AG04450 (cell line): ENCODE data around the gene LRRC28. TPM values are rescaled to one million over a fixed set of nuclear protein-coding genes. Genes with fewer than 3 reads are reported as not detected.

Experiments used
- CTCF ChIA-PET: fragments of 300-600, 350-600 bp; formaldehyde crosslinking; extraction: SDS; loops from one replicate; lab custom pipeline; 2022; ENCODE audit warnings: antibody characterized with exemption, inconsistent platforms; lab: Charles Lee
- POLR2A ChIA-PET: fragments of 350-600 bp; formaldehyde crosslinking; extraction: SDS; loops from one replicate; lab custom pipeline; 2021; ENCODE audit warnings: antibody characterized with exemption, inconsistent platforms; lab: Yijun Ruan, JAX
- DNase-seq: peaks from one replicate; pipeline ENCODE4 v3.0.0-alpha.2; 2011; ENCODE audit warnings: low read depth, low spot score
- H3K27ac ChIP-seq: one replicate; pipeline ENCODE4 v1.5.1; 2012; ENCODE audit warnings: low read depth, low read length, control low read depth
- H3K27me3 ChIP-seq: one replicate; pipeline ENCODE4 v1.6.0; 2012; ENCODE audit warnings: low read length; ENCODE audit not compliant: control insufficient read depth, insufficient read depth
- H3K4me3 ChIP-seq: 2 replicates; pipeline ENCODE4 v1.5.1; 2011; ENCODE audit warnings: mild to moderate bottlenecking, low read depth, low read length, control low read depth
- H3K9me3 ChIP-seq: 2 replicates; pipeline ENCODE4 v1.5.1; 2012; ENCODE audit warnings: low read length; ENCODE audit not compliant: control insufficient read depth, insufficient read depth
- polyA plus RNA-seq: library from polyadenylated mRNA; depleted of rRNA; stranded (reverse); fragments of >200 nt; gene quantifications from 2 replicates; pipeline ENCODE4 v1.2.3, GENCODE V29; 2011
- TF ChIP-seq, protein P1 (sequence below): IDR thresholded peaks from 2 replicates; pipeline ENCODE4 v1.5.1; 2011; ENCODE audit warnings: low read depth, low read length, control low read depth, inconsistent platforms

LRRC28 gene
- polyA plus RNA-seq, 1 experiment: 29.8 TPM

DNA sequence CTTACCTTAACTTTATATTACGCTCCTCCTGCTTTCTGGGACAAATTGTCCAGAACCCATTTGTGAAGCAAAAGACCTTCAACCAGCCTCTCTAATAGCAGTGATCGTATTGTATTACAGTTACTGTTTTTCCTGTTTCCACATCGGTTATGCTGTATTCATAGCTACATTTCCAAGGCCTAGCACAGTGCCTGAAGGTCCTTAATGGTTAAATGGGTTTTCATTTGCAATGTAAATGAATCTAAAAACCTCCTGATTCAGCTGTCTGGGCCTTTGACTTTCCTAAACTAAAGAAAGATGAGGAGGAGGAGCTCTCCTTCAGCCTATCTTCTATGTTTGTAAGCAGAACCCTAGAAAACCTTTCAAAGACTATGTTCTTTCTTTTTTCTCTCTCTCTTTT, 99.1 kb downstream of the LRRC28 start:
- no peaks in the 10 kb centered on the region; the same call in 1 of the 2 replicates for H3K9me3 ChIP-seq
- DNase-seq: no peak
- H3K27ac ChIP-seq: no peak overlapping the region
- TF ChIP-seq, protein P1, sequence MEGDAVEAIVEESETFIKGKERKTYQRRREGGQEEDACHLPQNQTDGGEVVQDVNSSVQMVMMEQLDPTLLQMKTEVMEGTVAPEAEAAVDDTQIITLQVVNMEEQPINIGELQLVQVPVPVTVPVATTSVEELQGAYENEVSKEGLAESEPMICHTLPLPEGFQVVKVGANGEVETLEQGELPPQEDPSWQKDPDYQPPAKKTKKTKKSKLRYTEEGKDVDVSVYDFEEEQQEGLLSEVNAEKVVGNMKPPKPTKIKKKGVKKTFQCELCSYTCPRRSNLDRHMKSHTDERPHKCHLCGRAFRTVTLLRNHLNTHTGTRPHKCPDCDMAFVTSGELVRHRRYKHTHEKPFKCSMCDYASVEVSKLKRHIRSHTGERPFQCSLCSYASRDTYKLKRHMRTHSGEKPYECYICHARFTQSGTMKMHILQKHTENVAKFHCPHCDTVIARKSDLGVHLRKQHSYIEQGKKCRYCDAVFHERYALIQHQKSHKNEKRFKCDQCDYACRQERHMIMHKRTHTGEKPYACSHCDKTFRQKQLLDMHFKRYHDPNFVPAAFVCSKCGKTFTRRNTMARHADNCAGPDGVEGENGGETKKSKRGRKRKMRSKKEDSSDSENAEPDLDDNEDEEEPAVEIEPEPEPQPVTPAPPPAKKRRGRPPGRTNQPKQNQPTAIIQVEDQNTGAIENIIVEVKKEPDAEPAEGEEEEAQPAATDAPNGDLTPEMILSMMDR: no peak
- H3K27me3 ChIP-seq: no peaks in the 10 kb centered on the region
- CTCF ChIA-PET: no interaction called here
- POLR2A ChIA-PET: no interaction called here
- H3K4me3 ChIP-seq: no peak overlapping the region

- ChIA-PET CTCF (interaction anchor here (1.7 kb wide), 1 partner anchor 19 kb away, joined by 6 read pairs; no protein-coding TSS in a partner anchor), POLR2A (no interaction called here)
- H3K9me3 ChIP-seq: no peaks in the 10 kb centered on the region
- H3K4me3 ChIP-seq: no peak overlapping the region
- H3K27me3 ChIP-seq: no peaks in the 10 kb centered on the region
- no peak for DNase-seq
- TF ChIP-seq, protein P1: no peak
- H3K27ac ChIP-seq: no peak overlapping the region
These were observed 108.5 kb downstream of the LRRC28 start for GRCh38 chr15:99359769-99360168.

GRCh38 chr15:99361545-99362185, 110.4 kb downstream of the LRRC28 start:
- CTCF ChIA-PET: interaction anchor here (0.9 to 3.0 kb wide), 8 partner anchors 13 to 342 kb away, joined by 3 to 15 read pairs (median 4); no protein-coding TSS in a partner anchor
- TF ChIP-seq, protein P1: peak; percentile 56
- Histone ChIP-seq H3K27me3 (no peaks in the 10 kb centered on the region), H3K27ac (no peak overlapping the region), H3K9me3 (no peaks in the 10 kb centered on the region; the same call in 1 of the 2 replicates), H3K4me3 (no peak overlapping the region)
- DNase-seq: no peak
- POLR2A ChIA-PET: no interaction called here

DNA sequence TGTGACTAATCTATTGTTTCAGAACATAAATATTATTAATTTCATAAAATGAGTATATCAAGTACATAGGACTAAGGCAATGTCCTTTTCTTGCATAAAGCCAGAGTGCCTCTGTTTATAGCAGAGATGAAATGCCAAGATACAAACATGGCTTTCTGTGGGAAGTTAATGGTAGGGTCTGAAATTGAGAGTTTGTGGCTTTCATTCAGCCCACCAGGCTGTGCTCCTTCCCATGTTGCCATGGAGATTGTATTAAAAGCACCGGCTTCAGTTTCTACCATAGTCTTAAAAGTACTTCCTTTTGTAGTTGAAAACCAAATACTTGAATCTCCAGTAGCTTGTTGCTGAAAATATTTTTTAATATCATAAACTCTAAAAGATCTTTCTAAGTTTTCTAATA, 114.0 kb downstream of the LRRC28 start:
- H3K27me3 ChIP-seq: no peaks in the 10 kb centered on the region
- POLR2A ChIA-PET: interaction anchor here (0.6 kb wide), 1 partner anchor 28 kb away, joined by 5 read pairs; no protein-coding TSS in a partner anchor
- CTCF ChIA-PET: no interaction called here
- DNase-seq: no peak
- no peaks in the 10 kb centered on the region; the same call in 1 of the 2 replicates for H3K9me3 ChIP-seq
- H3K4me3 ChIP-seq: no peak overlapping the region
- TF ChIP-seq, protein P1: no peak
- no peak overlapping the region for H3K27ac ChIP-seq

GRCh38 chr15:99366013-99366412, 114.7 kb downstream of the LRRC28 start:
- TF ChIP-seq, protein P1: no peak
- no peak overlapping the region for H3K27ac ChIP-seq
- ChIA-PET CTCF (no interaction called here), POLR2A (interaction anchor here (0.6 kb wide), 1 partner anchor 27 kb away, joined by 5 read pairs; no protein-coding TSS in a partner anchor)
- H3K4me3 ChIP-seq: no peak overlapping the region
- no peaks in the 10 kb centered on the region; the same call in 1 of the 2 replicates for H3K9me3 ChIP-seq
- no peaks in the 10 kb centered on the region for H3K27me3 ChIP-seq
- no peak for DNase-seq
